Measurements from ENCODE around the gene SRD5A1.

- TF ChIP-seq, protein P1, sequence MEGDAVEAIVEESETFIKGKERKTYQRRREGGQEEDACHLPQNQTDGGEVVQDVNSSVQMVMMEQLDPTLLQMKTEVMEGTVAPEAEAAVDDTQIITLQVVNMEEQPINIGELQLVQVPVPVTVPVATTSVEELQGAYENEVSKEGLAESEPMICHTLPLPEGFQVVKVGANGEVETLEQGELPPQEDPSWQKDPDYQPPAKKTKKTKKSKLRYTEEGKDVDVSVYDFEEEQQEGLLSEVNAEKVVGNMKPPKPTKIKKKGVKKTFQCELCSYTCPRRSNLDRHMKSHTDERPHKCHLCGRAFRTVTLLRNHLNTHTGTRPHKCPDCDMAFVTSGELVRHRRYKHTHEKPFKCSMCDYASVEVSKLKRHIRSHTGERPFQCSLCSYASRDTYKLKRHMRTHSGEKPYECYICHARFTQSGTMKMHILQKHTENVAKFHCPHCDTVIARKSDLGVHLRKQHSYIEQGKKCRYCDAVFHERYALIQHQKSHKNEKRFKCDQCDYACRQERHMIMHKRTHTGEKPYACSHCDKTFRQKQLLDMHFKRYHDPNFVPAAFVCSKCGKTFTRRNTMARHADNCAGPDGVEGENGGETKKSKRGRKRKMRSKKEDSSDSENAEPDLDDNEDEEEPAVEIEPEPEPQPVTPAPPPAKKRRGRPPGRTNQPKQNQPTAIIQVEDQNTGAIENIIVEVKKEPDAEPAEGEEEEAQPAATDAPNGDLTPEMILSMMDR (IDR thresholded peaks at IDR 0.05) = peak in 1 of 6 experiments; percentile 9
- peak in 2 of 4 donors; percentile 11 to 42 for TF ChIP-seq POLR2A (IDR thresholded peaks at IDR 0.05)
Measured at GRCh38 chr5:6636293-6636692, 3.1 kb downstream of the SRD5A1 start.
